GM21717 (cell line): Measurements from ENCODE around the gene PRR9.
"Not testable (repeated sequence)": the region's sequence is repeated elsewhere in the genome, so short reads cannot be mapped to it uniquely, and the experiment has no call there.

Experiments
- ATAC-seq: cut with Tn5 transposase; IDR thresholded peaks from one replicate; pipeline ENCODE4 v1.9.1; 2021; ENCODE audit warnings: mild to moderate bottlenecking, moderate library complexity; ENCODE audit not compliant: unreplicated experiment

The PRR9 gene, protein sequence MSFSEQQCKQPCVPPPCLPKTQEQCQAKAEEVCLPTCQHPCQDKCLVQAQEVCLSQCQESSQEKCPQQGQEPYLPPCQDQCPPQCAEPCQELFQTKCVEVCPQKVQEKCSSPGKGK

DNA sequence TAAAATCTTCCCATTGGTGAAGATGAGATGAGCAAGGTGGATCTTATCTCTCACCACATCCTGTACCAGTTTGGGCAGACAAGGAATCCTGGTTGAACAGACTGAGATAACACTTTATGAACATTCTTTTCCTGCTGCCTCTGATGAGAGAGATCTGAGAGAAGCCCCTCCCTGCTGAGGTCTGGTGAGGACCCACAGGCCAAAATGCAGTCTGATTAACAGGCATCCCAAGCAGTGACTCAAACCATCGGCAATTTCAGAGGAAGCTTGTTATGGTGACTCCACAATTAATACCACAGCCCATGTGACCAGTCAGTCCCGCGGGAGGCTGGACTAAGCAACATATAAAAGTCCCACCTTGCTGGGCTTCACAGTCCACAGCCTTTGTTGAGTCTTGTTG lies at the start of gene PRR9:
Gene PRR9, plus strand, starts transcription at position 373 of the 400 bp plus-strand sequence. CDS start 561 bp downstream, outside the sequence.
- ATAC-seq = no peak

DNA sequence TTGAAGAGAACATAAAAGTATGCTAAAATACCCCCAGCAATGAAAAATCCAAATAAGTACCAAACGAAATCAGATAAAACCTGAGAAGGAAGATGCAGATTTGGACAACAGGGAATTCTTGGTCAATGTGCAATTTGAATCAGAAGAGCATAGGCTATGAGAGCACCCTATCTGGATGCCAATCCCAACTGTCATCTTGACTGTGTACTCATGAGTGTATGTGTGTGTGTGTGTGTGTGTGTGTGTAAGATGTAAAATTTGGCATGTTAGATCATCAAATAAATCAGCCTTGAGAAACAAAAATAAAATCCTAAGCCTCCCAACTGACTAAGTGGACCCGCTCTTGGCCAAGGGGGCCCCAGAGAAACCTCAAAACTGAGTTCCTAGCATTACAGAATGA lies 48.7 kb upstream of the PRR9 start:
- no peak for ATAC-seq

DNA sequence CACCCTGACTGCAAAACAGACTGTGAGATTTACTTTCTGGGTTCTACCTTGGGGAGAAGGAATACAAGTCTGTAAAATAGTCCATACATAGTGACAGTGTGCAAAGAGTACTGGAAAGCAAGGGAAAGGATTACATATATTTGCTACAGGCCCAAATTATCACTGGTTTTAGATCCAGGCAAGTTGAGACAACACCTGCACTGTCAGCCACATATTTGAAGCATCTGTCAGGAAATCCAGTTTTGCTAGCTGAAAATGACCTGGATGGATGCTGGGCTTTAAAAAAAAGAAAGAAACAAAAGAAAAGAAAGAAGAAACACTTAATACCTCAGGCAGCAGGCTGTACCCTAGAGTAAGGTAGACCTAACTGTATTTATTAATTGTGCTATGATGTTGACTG lies 42.8 kb upstream of the PRR9 start:
- ATAC-seq = no peak

DNA sequence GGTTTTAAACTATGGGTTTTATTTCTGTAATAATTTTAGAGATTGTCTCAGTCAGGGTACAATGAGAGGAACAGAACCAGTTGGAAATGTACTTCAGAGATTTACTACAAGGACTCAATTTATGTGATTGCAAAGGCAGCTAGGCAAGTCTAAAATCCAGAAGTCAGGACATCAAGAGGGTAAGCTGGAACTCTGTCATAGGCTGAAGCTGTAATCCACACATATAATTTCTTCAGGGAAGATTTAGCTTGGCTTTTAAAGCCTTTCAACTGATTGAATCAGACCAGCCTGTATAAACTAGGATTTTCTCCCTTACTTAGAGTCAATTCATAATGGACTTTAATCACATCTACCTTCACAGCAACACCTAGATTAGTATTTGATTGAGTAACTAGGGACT lies 38.5 kb upstream of the PRR9 start:
- ATAC-seq = no peak

DNA sequence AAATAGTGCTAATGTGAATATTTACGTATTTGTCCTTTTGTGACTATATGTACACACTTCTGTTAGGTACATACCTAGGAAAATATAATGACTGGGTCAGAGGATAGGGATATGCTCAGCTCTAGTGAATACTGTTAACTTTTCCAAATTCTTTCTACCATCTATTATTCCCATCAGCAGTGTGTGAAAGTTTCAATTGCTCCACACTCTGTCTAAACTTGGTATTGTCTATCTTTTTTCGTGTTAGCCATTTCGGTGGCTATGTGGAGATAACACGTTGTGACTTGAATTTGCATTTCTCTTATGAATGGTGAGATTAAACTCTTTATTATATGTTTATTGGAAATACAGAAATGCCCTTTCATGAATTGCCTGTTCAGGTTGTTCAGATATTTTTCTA lies 36.8 kb upstream of the PRR9 start:
- ATAC-seq = no peak

DNA sequence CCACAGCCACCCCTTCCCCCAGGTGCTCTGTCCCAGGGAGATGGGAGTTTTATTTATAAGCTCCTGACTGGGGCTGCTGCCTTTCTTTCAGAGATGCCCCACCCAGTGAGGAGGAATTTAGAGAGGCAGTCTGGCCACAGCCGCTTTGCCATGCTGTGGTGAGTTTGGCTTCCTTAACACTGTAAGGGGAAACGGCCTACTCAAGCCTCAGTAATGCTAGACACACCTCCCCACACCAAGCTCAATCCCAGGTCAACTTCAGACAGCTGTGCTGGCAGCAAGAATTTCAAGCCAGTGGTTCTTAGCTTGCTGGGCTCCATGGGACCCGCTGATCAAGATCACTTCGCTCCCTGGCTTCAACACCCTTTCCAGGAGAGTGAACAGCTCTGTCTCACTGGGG lies 29.1 kb upstream of the PRR9 start:
- not testable (repeated sequence) for ATAC-seq

DNA sequence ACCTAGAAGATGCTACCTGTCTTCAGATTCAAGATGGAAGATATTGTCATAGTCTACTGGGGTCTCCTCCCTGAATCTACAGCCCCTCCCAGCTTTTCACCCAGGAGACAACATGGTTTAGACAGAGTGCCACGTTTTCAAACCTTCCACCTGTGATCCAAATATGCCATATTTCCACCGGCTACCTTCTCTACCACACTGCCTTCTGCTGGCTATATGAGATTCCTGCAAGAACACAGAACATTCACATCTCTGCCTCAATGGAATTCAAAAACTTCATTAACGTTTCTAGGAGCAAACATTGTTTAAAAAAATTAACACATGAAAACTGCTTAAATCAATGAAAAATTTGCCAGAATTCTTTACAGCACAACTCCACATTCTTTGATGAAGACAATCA lies 27.0 kb upstream of the PRR9 start:
- no peak for ATAC-seq

DNA sequence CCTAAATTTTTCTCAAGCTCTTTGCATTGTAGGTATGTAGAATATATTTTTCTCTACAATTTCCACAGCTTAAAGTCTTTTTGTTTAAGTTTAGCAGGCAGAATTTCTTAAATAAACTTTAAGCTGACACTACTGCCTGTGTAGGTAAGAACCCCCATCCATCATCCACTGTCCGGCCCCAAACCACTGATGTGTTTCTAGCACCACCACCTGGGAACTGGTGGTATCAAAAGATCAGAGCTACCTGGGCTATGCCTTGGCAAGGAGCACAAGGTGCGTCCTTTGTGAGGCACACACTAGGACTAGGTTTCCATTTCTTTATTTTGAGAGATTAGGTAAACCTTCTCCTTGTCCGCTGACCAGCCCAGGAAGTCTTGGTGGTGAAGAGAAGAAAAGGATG lies 24.7 kb upstream of the PRR9 start:
- no peak for ATAC-seq

DNA sequence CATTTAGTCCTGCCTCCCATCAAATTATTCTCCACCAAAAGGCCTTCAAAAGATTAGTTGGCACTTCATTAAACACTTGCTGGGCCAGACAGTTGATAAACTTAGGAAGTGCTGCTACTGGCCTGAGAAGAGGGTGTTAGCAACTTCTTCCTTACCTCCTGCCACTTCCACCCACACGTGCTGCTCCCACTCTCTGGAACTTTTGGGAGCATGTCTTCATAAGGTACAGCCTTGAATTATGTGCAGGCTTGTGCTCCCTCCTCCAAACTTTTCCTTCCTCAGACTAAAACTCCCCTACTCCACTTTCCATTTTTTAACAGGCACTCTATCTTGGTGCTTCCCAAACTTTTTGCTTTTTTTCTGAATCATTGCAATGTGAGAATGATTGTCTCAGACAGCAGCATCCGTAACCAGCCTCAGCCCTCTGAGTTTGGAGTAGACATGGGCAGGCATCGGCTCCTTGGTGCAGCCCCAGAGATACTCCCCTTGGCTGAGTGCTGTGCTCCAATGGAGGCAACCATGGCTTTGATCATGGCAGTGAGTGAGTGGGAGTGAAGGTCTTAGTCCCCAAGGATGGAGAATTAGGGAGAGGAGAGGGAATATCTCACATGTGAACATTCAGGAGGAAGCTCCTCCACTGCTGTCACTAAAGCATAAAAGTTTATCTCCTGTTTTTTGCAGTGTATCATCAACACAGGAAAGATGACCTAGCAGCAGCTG lies 22.9 kb upstream of the PRR9 start:
- ATAC-seq = no peak

DNA sequence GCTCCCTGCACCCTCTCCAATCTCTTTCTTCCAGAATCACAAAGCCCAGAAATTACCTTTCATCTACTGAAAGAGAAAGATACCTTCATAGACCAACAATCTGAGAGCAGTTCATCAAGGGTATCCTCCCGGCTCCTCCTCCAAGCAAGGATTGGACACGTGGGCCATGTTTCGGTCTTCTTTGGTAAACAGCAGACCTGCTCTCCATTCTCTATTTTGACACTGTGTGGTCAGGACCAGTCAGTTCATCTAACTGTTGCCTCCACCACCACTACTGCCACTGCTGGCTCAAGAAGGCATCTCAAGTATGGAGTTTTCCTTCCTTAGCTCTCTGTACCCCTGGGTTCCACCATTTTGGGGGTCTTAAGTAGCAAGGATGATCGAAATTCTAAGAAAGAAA lies 22.2 kb upstream of the PRR9 start:
- no peak for ATAC-seq

DNA sequence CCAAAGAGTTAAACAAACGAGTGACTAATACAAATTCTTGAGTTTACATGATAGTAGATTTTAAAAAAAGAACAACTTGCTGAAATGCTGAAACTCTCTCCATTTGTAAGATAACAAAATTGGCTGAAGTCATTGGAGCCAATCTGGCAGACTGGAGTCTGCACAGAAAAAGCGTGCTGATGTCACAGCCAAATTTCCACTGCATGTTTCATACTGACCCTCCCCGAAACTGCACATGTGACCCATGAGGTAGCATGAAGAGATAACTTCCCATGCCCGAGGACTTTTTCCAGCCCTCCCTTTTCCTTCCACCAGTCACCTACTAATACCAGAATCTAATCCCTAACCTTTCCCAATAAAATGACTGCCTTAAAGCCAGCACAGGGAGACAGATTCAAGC lies 15.4 kb upstream of the PRR9 start:
- ATAC-seq = no peak

DNA sequence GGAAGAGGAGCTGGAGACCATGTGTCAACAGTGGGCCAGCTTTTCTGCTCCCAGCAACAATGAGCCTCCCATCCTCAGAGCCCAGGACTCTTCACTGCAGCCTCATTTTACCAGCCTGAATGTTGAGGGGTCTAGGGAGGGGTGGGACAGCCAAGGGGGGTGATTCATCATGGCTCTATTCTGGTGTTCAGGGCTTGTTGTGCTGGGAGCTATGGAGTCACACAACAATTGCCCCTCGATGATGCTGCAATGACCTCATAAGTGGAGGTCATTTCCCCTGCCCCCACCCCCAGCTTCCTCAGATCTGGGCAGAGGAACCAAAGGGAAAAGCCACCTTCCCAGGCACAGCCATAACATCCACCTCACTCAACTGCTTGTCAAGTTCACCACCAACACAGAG lies 14.3 kb upstream of the PRR9 start, which contains the start of gene LELP1:
Gene LELP1, plus strand, starts transcription at position 301 of the 400 bp plus-strand sequence. CDS start 1,278 bp downstream, outside the sequence.
- no peak for ATAC-seq

DNA sequence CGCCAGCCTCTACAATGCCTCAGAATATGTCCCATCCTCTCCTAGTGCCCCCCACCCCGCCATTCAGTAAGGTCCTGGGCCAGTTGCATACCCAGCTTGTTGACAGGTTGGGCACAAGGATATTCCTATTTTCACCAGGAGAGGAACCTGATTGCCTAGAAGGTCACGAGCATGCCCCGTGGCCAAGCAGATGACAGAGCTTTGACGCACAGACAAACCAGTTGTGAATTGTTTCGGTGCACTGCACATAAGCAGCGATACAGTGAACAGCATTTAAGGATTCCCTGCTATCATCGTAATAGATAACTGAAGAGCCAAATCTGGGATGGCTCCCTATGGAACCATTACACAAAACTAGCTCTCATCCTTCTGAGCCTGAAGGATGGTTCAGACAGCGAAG lies 10.8 kb upstream of the PRR9 start:
- ATAC-seq = no peak

DNA sequence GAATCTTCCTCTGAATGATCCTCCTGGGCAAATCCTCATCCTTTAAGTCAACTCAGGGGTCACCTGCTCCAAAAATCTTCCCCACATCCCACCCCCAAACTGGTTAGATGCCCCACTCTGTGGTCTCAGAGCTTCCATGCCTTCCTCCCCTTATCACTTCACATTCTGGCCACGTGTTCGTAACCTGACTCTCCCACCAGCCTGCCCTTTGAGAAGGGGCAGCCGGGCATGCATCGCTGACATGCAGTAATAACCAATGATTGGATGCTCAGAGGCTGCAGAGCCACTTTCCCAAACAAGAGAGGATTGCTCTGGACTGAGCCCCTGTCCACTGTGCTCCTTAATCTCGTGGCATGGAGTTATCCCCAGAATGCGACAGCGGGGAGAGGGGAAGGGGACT lies 7.2 kb upstream of the PRR9 start:
- no peak for ATAC-seq

DNA sequence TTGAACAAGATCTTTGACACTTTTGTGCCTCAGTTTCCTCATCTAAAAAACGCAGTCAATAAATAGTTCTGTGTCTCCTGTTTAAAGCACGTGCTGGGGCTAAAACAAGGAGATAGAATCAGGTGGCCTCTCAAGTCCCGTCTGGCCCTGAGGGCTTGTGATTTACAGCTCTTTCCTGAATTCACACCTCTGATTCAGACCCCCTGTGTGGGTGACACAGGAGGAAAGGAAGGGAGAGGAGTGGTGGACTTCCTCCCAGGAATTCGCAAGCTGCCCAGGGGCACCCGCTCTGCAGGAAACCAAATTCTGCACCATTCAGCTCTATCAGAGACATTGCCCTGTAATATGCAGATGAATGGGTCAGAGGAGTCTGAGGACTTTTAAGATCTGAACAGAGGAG lies 5.2 kb upstream of the PRR9 start:
- ATAC-seq = no peak

DNA sequence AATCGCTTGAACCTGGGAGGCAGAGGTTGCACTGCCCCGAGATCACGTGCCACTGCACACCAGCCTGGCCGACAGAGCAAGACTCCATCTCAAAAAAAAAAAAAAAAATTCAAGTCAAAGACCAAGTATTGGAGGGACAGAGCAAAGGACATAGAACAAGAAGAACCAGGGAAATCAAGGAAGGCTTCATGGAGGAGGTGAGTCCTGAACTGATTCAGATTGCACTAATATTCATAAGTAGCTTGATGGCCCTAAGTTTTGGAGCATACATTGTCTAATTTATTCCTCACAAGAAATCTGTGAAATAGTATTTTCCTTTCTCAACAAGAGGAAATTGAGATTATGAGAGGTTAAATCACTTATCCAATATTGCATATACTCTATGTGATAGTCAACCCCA lies 3.9 kb upstream of the PRR9 start:
- ATAC-seq = no peak

DNA sequence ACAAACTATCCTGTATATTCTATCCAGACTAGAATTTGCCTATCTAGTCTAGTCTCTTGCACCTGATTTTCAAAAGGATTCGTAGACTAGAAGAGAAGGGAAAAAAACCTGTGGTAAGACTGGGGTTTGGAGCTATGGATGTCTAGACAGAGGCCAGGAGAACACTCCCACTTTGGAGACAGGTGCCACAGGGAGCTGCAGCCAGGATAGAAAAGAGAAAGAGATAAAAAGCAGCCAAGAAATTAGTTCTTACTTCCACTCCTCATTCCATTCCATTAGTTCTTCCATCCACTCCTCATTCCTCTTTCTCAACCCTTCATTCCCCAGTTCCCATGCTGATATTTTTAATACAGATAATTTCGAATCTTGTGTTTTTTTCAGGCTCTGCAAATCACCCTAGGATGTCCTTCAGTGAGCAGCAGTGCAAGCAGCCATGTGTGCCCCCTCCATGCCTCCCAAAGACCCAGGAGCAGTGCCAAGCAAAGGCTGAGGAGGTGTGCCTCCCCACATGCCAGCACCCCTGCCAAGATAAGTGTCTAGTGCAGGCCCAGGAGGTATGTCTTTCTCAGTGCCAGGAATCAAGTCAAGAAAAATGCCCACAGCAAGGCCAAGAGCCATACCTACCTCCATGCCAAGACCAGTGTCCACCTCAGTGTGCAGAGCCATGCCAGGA lies 496 bp downstream of the PRR9 start:
- ATAC-seq = no peak

DNA sequence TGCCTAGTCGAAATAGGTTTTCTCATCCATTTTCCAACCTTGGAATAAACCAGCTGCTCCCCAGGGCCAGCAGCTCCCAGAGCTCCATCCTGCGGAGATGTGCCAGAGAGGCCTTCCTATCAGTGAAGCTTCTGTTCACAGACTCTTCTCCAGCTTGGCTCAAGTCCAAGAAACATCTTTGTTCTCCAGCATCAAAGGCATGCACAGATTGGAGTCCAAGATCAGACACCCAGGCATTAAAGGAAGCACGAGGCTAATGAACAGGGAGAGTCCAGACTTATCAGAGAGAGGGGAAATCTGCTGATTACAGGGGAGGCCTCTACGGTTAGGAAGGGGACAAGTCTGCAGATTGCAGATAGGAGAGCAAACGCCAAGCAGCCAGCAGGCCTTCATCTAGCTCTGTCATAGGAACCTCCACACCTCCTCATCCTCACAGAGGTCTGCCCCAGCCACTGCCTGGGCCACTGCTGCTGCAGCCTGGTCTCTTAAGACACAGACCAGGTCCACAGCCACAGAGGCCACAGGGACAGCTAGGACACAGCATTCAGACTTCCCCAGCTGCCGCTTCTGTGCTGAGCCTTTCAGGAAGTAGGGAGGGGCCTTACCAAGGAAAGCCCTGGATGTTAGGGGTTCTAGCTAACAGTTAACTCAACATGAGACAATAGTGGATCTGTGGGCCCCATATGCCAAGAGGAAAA lies 3.4 kb downstream of the PRR9 start:
- ATAC-seq = no peak

DNA sequence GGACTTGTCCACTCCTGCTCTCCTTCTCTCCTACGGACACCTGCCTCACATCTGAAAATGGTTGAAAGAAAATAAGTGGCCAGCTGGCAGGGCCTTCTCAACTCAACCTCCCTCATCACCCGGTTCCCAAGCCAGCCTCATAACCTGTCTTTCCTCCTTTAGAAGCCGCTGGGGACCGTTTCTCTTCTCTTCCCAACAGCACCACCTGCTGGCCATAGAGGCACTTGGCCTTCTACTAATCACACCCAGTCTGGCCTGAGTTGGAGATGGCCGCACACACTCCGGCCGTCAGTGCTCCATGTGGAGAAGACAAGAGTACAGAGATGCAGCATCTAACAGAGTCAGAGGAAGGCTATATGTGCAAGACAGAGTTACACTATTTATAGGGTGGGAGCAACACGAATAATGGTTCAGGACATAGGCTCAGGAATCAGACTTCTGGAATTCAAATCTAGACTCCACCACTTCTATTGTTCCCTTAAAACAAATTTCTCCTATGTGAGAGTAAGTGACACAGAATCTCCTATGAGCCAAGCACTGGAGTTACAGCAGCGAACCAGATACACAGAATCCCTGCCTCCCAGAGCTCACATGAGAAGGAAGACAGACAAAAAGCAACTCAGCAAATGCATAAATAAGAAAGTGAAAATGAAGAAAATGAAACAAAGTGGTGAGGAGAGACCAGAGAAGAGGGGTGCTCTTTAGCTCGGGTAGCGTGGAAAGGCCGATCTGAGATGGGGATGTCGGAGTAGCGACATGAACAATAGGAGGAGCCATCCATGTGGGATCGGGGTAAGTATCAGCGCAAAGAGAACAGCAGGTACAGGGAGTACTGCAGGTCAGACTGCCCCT lies 5.9 kb downstream of the PRR9 start:
- ATAC-seq = peak; percentile 79

DNA sequence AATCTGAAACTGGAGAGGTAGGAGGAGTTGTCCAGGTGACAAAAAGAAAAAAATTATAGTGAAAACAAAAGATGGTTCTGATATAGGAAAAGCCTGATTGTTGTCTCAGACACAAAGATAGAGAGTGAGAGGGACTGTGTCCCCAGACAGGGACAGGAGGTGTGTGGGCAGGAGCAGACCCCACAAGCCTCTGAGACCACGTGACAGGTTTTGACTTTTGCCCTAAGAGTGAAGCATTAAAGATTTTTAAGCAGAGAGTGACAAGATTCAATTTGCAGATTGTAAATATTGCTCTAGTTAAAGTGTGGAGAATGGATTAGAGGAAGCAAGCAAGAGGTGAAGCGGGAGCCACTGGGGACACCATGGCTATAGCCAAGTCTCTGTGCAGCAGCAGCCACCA lies 10.4 kb downstream of the PRR9 start:
- ATAC-seq = no peak

DNA sequence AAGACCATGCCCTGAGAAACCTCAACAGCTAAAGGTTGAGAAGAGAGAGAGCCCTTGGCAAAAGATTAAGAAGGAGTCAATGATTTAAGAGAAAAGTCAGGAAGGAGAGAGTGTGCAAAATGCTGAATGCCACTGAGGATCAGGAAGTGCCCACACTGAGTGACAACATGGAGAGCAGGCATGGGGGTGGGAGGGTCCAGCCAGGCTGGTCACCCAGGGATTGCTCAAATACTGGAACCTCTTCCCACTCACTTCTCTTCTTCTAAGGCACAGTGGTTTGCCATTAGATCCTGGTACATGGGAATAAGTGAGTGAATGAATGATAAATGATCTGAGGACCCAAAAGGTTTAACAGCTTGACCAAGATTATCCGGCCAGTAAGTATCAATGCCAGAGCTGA lies 11.1 kb downstream of the PRR9 start:
- ATAC-seq = no peak
